ENCODE measurements around the gene FHIT.

GRCh38 chr3:60757724-60758123, 493.5 kb downstream of the FHIT start:
- no peak for TF ChIP-seq CBFB (IDR thresholded peaks at IDR 0.05; ENCODE audit: low read depth)
- TF ChIP-seq SPI1 (IDR thresholded peaks at IDR 0.05; ENCODE audit: borderline replicate concordance, insufficient read depth, low read depth, low read length) = no peak
- no peak for TF ChIP-seq BCL11A (IDR thresholded peaks at IDR 0.05; ENCODE audit: low read depth, low read length)
- no peak for TF ChIP-seq RCOR1 (conservative IDR thresholded peaks at IDR 0.05; ENCODE audit: low read depth, low read length)
- TF ChIP-seq EP300 (IDR thresholded peaks at IDR 0.05; ENCODE audit: borderline replicate concordance in 1 of 2, control insufficient read depth in 1 of 2, low read depth in 2 of 2, low read length in 2 of 2) = no peak
- TF ChIP-seq MEF2A (IDR thresholded peaks at IDR 0.05; ENCODE audit: insufficient read depth, low read depth, low read length) = no peak
- no peak for TF ChIP-seq CTCF (IDR thresholded peaks at IDR 0.05 in 2 of 3, conservative IDR thresholded peaks at IDR 0.05 in 1 of 3; ENCODE audit: control insufficient read depth in 2 of 3, extremely low read depth in 1 of 3, insufficient read depth in 1 of 3, low read depth in 3 of 3, low read length in 3 of 3)
- TF ChIP-seq ZBTB11 (CRISPR knock-in tag; IDR thresholded peaks at IDR 0.05) = no peak
- TF ChIP-seq ELK1 (IDR thresholded peaks at IDR 0.05; ENCODE audit: low read depth, low read length) = no peak
- no peak for TF ChIP-seq REST (IDR thresholded peaks at IDR 0.05; ENCODE audit: low read depth, low read length)
- no peak for TF ChIP-seq GABPA (IDR thresholded peaks at IDR 0.05; ENCODE audit: low read depth)
- no peak for TF ChIP-seq EZH2 (IDR thresholded peaks at IDR 0.05; ENCODE audit: borderline replicate concordance, control insufficient read depth, low read depth, low read length)
- TF ChIP-seq EGR1 (IDR thresholded peaks at IDR 0.05; ENCODE audit: borderline replicate concordance in 1 of 2, low read depth in 2 of 2, low read length in 2 of 2) = no peak
- no peak for TF ChIP-seq RAD21 (IDR thresholded peaks at IDR 0.05; ENCODE audit: insufficient read depth, low read depth, low read length)
